Head of caudate nucleus (tissue), 42 donors: ENCODE data around the gene GOLPH3.

ENCODE experiments used
- DNase-seq, 42 donors: peaks; one replicate each; pipeline versions ENCODE4 v3.0.0 to v3.0.0-alpha.2; 2020 to 2021; ENCODE audit warnings: mixed read lengths in 7 of 42
- intact Hi-C: fragments of 100-400 bp; cut with DNase I; formaldehyde crosslinking; loops from one replicate; pipeline ENCODE4 v1.15.0; 2022

The GOLPH3 gene

GRCh38 chr5:32109236-32109635 is 64.9 kb downstream of the GOLPH3 start:
- intact Hi-C loops = no loop called here
- no peak for DNase-seq

- no peak for DNase-seq
- intact Hi-C loops = no loop called here
Measured at GRCh38 chr5:32108167-32108566, 66.0 kb downstream of the GOLPH3 start.

- DNase-seq = no peak
- intact Hi-C loops = no loop called here
Measured at GRCh38 chr5:32107291-32107690, 66.8 kb downstream of the GOLPH3 start.

GRCh38 chr5:32103521-32103920 is 70.6 kb downstream of the GOLPH3 start:
- DNase-seq = no peak
- intact Hi-C loops = no loop called here

GRCh38 chr5:32102254-32102986 is 71.7 kb downstream of the GOLPH3 start:
- DNase-seq = no peak
- intact Hi-C loops = no loop called here

GRCh38 chr5:32100691-32101302 is 73.3 kb downstream of the GOLPH3 start:
- intact Hi-C loops = no loop called here
- no peak for DNase-seq

- peak in 41 of 42 donors; percentile 38 to 91 (median 72) for DNase-seq
- intact Hi-C loops = no loop called here
Measured at GRCh38 chr5:32100230-32100629, 73.9 kb downstream of the GOLPH3 start.

GRCh38 chr5:32099486-32100035 is 74.6 kb downstream of the GOLPH3 start:
- peak in 1 of 42 donors; percentile 23 for DNase-seq
- intact Hi-C loops = no loop called here

GRCh38 chr5:32098890-32099310 is 75.2 kb downstream of the GOLPH3 start:
- intact Hi-C loops = no loop called here

GRCh38 chr5:32098291-32098690 is 75.8 kb downstream of the GOLPH3 start:
- peak in 15 of 42 donors; percentile 10 to 69 (median 32) for DNase-seq
- intact Hi-C loops = no loop called here

More at GRCh38 chr5:32098890-32099310, 75.2 kb downstream of the GOLPH3 start:
- peak in 1 of 42 donors; percentile 15 for DNase-seq

GRCh38 chr5:32096891-32097595 is 77.1 kb downstream of the GOLPH3 start:
- intact Hi-C loops = no loop called here
- DNase-seq = peak in 3 of 42 donors; percentile 7 to 35 (median 14)

GRCh38 chr5:32095261-32095671 is 78.9 kb downstream of the GOLPH3 start:
- intact Hi-C loops = no loop called here
- DNase-seq = peak in 6 of 42 donors; percentile 2 to 41 (median 14)

- peak in 4 of 42 donors; percentile 2 to 33 (median 10) for DNase-seq
- intact Hi-C loops = loop anchor here (5.0 kb wide), 1 partner anchor 267 kb away; no protein-coding TSS in a partner anchor
Measured at GRCh38 chr5:32094691-32095090, 79.4 kb downstream of the GOLPH3 start.

GRCh38 chr5:32092938-32093812 is 80.9 kb downstream of the GOLPH3 start:
- intact Hi-C loops = loop anchor here (5.0 kb wide), 1 partner anchor 266 kb away; no protein-coding TSS in a partner anchor
- DNase-seq = peak in 38 of 42 donors; percentile 37 to 91 (median 72)

GRCh38 chr5:32090755-32091128 is 83.4 kb downstream of the GOLPH3 start:
- intact Hi-C loops = loop anchor here (5.0 kb wide), 1 partner anchor 263 kb away; no protein-coding TSS in a partner anchor
- DNase-seq = peak in 5 of 42 donors; percentile 5 to 37 (median 35)

- peak in 6 of 42 donors; percentile 5 to 39 (median 24) for DNase-seq
- intact Hi-C loops = loop anchor here (5.0 kb wide), 1 partner anchor 263 kb away; no protein-coding TSS in a partner anchor
Measured at GRCh38 chr5:32090026-32090754, 83.9 kb downstream of the GOLPH3 start.

GRCh38 chr5:32089146-32090000 is 84.7 kb downstream of the GOLPH3 start:
- DNase-seq = peak in 6 of 42 donors; percentile 9 to 41 (median 30)
- intact Hi-C loops = loop anchor here (10.0 kb wide), 1 partner anchor 505 kb away; no protein-coding TSS in a partner anchor
